ENCODE data around the gene ZMAT2.
"Not testable (repeated sequence)": the region's sequence is repeated elsewhere in the genome, so short reads cannot be mapped to it uniquely, and the experiment has no call there.

ZMAT2 gene

DNA sequence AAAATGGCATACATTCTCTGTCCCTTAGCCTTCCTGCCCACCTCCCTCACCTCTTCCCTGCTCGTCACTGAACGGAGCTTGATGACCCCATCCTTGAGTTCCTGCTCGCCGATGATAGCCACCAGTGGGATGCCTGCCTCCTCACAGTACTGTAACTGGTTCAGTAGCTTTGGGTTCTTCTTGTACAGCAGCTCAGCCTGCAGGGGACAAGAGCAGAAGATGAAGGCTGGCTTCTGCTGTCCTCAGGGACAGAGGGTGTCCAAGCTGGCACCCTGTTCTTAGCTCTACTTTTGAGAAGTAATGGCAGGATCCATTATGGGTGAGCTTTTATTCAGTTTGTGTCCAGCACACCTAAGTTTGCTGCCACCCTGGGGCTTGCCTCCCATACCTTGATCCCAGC lies 25.6 kb upstream of the ZMAT2 start:
- no peak overlapping the region for H3K9ac ChIP-seq (ENCODE audit: low read depth, low read length)
- no peaks in the 10 kb centered on the region for H3K27me3 ChIP-seq (ENCODE audit: insufficient read depth, low read length)
- no peak overlapping the region for H3K27ac ChIP-seq (ENCODE audit: low read length)
- 0 out of 2 replicates have a peak, but pooled peaks cover 3% of the 10 kb centered on the region for H3K4me1 ChIP-seq (ENCODE audit: insufficient read depth, low read length)
- no peak overlapping the region for H3K4me3 ChIP-seq (ENCODE audit: low read length)
- H3K36me3 ChIP-seq (ENCODE audit: insufficient read depth, low read depth, low read length), result peaks cover 74% of the 10 kb centered on the region
- H3K9me3 ChIP-seq (ENCODE audit: insufficient read depth, low read depth, low read length), result no peaks in the 10 kb centered on the region

- H3K4me1 ChIP-seq (ENCODE audit: insufficient read depth, low read length), result no peaks in the 10 kb centered on the region
- no peak overlapping the region for H3K4me3 ChIP-seq (ENCODE audit: low read length)
- peaks cover 79% of the 10 kb centered on the region for H3K36me3 ChIP-seq (ENCODE audit: insufficient read depth, low read depth, low read length)
- no peak overlapping the region for H3K27ac ChIP-seq (ENCODE audit: low read length)
- H3K9ac ChIP-seq (ENCODE audit: low read depth, low read length), result no peak overlapping the region
- H3K9me3 ChIP-seq (ENCODE audit: insufficient read depth, low read depth, low read length), result no peaks in the 10 kb centered on the region
- H3K27me3 ChIP-seq (ENCODE audit: insufficient read depth, low read length), result no peaks in the 10 kb centered on the region
Measured at GRCh38 chr5:140677947-140678346, 22.3 kb upstream of the ZMAT2 start.

DNA sequence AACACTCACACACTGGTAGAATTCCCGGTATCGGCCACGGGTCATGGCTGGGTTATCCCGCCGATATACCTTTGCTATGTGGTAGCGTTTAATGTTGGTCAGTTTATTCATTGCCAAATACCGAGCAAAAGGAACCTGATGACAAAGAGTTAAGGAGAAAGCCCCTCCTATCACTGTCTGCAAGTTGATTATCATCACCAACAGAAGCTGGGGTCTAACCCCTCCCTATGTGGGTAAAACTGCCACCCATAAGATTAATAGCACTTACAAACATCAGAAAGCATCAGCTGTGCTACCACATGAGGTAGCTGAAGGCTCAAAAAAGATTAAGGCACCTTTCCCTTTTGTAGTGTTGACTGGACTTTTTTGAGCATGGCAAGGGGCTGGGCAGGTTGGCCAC lies 21.3 kb upstream of the ZMAT2 start:
- H3K9ac ChIP-seq (ENCODE audit: low read depth, low read length), result no peak overlapping the region
- no peaks in the 10 kb centered on the region for H3K9me3 ChIP-seq (ENCODE audit: insufficient read depth, low read depth, low read length)
- no peaks in the 10 kb centered on the region for H3K4me1 ChIP-seq (ENCODE audit: insufficient read depth, low read length)
- peaks cover 77% of the 10 kb centered on the region for H3K36me3 ChIP-seq (ENCODE audit: insufficient read depth, low read depth, low read length)
- no peak overlapping the region for H3K27ac ChIP-seq (ENCODE audit: low read length)
- H3K4me3 ChIP-seq (ENCODE audit: low read length), result no peak overlapping the region
- no peaks in the 10 kb centered on the region for H3K27me3 ChIP-seq (ENCODE audit: insufficient read depth, low read length)

GRCh38 chr5:140690376-140690932 lies 9.8 kb upstream of the ZMAT2 start:
- Histone ChIP-seq H3K9me3 (ENCODE audit: insufficient read depth, low read depth, low read length) (no peaks in the 10 kb centered on the region), H3K4me1 (ENCODE audit: insufficient read depth, low read length) (peaks cover 3% of the 10 kb centered on the region; the same call in 1 of the 2 replicates), H3K9ac (ENCODE audit: low read depth, low read length) (peak overlapping the region; percentile 91), H3K27ac (ENCODE audit: low read length) (no peak overlapping the region), H3K36me3 (ENCODE audit: insufficient read depth, low read depth, low read length) (peaks cover 42% of the 10 kb centered on the region), H3K4me3 (ENCODE audit: low read length) (peak overlapping the region; percentile 94), H3K27me3 (ENCODE audit: insufficient read depth, low read length) (no peaks in the 10 kb centered on the region)

DNA sequence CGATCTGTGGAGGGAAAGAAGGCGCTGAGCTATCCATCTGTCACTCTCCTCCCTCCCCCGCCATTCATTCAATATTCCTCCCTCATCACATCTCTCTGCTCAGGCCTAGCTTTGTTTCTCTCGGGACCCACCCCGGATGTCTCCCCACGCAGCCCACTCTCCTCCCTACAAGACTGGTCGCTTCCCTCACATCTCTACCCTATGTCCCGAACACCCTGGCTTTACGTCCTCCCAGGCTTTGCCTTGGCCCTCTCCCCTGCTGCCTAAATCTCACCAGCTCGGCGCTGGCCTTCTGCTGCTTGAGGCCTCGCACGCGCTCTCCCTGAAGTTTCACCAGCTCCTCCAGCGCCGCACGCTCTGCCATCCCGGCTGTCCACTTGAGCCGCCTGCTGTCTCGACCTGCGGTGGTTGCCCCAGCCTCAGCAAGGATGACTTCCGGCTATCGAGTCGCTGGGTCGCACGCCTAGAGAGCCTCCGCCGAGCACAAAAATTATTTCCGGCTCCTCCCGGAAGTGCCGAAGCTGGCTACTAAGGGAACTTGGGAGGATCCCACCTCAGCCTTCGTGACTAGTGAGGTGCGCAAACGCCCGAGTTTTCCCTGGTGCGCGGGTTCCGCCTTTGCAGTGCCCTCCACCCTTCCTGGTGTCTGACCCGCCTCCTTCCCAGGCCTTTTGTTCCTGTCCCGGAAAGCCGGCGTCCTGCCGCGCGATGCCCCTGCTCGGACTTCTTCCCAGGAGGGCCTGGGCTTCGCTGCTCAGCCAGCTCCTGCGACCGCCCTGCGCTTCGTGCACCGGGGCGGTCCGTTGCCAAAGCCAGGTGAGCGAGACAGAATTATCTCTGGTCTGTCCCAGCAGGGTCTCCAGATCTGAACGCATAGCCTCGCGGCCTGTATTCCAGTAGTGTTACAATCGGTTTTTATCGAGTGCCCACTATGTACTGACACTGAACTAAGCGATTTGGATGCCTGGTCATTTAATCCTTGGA lies 9.0 kb upstream of the ZMAT2 start, which contains the start of the genes HARS1 and HARS2:
Gene HARS1 (minus strand): TSS at position 430 of the 984 bp plus-strand sequence. CDS start 66 bp downstream, at position 364.
Gene HARS2 (plus strand): TSS at position 515 of the 984 bp plus-strand sequence. CDS start 194 bp downstream, at position 709.
- Histone ChIP-seq H3K9ac (ENCODE audit: low read depth, low read length) (peak within 1 kb of the TSS; percentile 91), H3K4me1 (ENCODE audit: insufficient read depth, low read length) (peaks cover 3% of the 10 kb centered on the region; the same call in 1 of the 2 replicates), H3K27me3 (ENCODE audit: insufficient read depth, low read length) (no peaks in the 10 kb centered on the region), H3K27ac (ENCODE audit: low read length) (peak within 1 kb of the TSS; percentile 59), H3K9me3 (ENCODE audit: insufficient read depth, low read depth, low read length) (no peaks in the 10 kb centered on the region), H3K36me3 (ENCODE audit: insufficient read depth, low read depth, low read length) (peaks cover 49% of the 10 kb centered on the region), H3K4me3 (ENCODE audit: low read length) (peak within 1 kb of the TSS; percentile 94)

DNA sequence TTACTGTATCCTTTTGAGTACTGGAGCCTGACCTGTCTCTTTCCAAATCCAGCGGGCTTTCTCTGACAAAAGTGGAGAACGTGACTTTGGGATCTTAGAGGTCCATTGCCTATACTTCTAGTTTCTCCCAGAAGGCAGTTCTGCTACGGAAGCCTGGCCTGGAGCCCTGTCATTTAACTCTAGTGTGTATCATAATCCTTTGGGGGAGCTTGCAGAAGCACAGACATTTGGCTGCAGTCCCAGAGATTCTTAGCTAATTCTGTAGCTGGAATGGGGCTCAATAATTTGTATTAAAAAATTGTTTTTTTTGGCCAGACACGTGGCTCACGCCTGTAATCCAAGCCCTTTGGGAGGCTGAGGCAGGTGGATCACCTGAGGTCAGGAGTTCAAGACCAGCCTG lies 6.0 kb upstream of the ZMAT2 start:
- Histone ChIP-seq H3K27ac (ENCODE audit: low read length) (no peak overlapping the region), H3K27me3 (ENCODE audit: insufficient read depth, low read length) (no peaks in the 10 kb centered on the region), H3K36me3 (ENCODE audit: insufficient read depth, low read depth, low read length) (peaks cover 65% of the 10 kb centered on the region), H3K9me3 (ENCODE audit: insufficient read depth, low read depth, low read length) (no peaks in the 10 kb centered on the region), H3K4me1 (ENCODE audit: insufficient read depth, low read length) (peaks cover 3% of the 10 kb centered on the region; the same call in 1 of the 2 replicates), H3K9ac (ENCODE audit: low read depth, low read length) (no peak overlapping the region), H3K4me3 (ENCODE audit: low read length) (no peak overlapping the region)

GRCh38 chr5:140696891-140697492 lies 3.3 kb upstream of the ZMAT2 start:
- H3K27me3 ChIP-seq (ENCODE audit: insufficient read depth, low read length), result no peaks in the 10 kb centered on the region
- H3K27ac ChIP-seq (ENCODE audit: low read length), result no peak overlapping the region
- H3K9me3 ChIP-seq (ENCODE audit: insufficient read depth, low read depth, low read length), result no peaks in the 10 kb centered on the region
- H3K9ac ChIP-seq (ENCODE audit: low read depth, low read length), result no peak overlapping the region
- H3K4me3 ChIP-seq (ENCODE audit: low read length), result no peak overlapping the region
- H3K4me1 ChIP-seq (ENCODE audit: insufficient read depth, low read length), result peaks cover 7% of the 10 kb centered on the region; the same call in 1 of the 2 replicates
- H3K36me3 ChIP-seq (ENCODE audit: insufficient read depth, low read depth, low read length), result peaks cover 69% of the 10 kb centered on the region

- no peaks in the 10 kb centered on the region for H3K4me1 ChIP-seq (ENCODE audit: insufficient read depth, low read length)
- H3K9me3 ChIP-seq (ENCODE audit: insufficient read depth, low read depth, low read length), result no peaks in the 10 kb centered on the region
- no peak overlapping the region for H3K27ac ChIP-seq (ENCODE audit: low read length)
- H3K4me3 ChIP-seq (ENCODE audit: low read length), result no peak overlapping the region
- no peak overlapping the region for H3K9ac ChIP-seq (ENCODE audit: low read depth, low read length)
- peaks cover 37% of the 10 kb centered on the region for H3K36me3 ChIP-seq (ENCODE audit: insufficient read depth, low read depth, low read length)
- H3K27me3 ChIP-seq (ENCODE audit: insufficient read depth, low read length), result no peaks in the 10 kb centered on the region
Measured at GRCh38 chr5:140707812-140708211, 7.6 kb downstream of the ZMAT2 start.

DNA sequence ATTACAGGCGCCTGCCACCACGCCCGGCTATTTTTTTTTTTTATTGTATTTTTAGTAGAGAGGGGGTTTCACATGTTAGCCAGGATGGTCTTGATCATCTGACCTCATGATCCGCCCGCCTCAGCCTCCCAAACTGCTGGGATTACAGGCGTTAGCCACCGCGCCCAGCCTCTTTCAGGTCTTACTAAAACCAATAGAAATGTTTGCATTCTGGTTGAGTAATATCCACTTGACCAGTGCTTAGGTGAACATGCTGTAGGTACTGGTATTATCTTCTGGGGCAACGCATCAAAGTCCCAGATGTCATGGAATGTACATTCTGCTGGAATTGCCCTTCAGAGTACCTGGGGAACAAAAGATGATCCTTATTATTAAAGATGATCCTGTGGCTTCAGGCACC lies 8.5 kb downstream of the ZMAT2 start:
- not testable (repeated sequence) for H3K9ac ChIP-seq (ENCODE audit: low read depth, low read length); H3K27me3 ChIP-seq (ENCODE audit: insufficient read depth, low read length); H3K4me3 ChIP-seq (ENCODE audit: low read length); H3K4me1 ChIP-seq (ENCODE audit: insufficient read depth, low read length); H3K9me3 ChIP-seq (ENCODE audit: insufficient read depth, low read depth, low read length); H3K27ac ChIP-seq (ENCODE audit: low read length)
- peaks cover 29% of the 10 kb centered on the region for H3K36me3 ChIP-seq (ENCODE audit: insufficient read depth, low read depth, low read length)

- Histone ChIP-seq H3K4me3 (ENCODE audit: low read length) (peak overlapping the region; percentile 69), H3K9me3 (ENCODE audit: insufficient read depth, low read depth, low read length) (no peaks in the 10 kb centered on the region), H3K9ac (ENCODE audit: low read depth, low read length) (peak overlapping the region; percentile 11; the same call in 1 of the 2 replicates), H3K27me3 (ENCODE audit: insufficient read depth, low read length) (no peaks in the 10 kb centered on the region), H3K27ac (ENCODE audit: low read length) (no peak overlapping the region), H3K36me3 (ENCODE audit: insufficient read depth, low read depth, low read length) (peaks cover 7% of the 10 kb centered on the region), H3K4me1 (ENCODE audit: insufficient read depth, low read length) (no peaks in the 10 kb centered on the region)
Measured at GRCh38 chr5:140710899-140711552, 10.8 kb downstream of the ZMAT2 start.

DNA sequence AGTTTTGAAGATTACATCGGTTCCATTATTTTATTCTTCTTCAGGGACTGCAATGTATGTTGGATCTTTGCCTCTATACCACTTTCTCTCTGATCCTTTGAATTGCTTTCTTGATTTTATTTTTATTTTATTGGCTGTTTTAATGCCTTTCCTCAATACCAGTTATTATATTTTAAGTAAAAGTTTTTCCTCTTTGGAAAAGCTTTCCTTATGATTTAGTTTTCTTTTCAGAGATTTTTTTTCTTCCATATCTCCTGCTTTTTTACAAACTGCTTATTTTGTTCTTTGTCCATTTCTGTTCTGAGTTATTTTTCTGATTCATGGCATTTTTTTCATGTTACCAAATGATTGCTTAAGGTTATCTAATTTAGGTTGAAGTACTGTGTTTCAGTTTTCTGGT lies 11.5 kb downstream of the ZMAT2 start:
- H3K4me3 ChIP-seq (ENCODE audit: low read length), result peak overlapping the region; percentile 69; the same call in 1 of the 2 replicates
- H3K27me3 ChIP-seq (ENCODE audit: insufficient read depth, low read length), result no peaks in the 10 kb centered on the region
- H3K36me3 ChIP-seq (ENCODE audit: insufficient read depth, low read depth, low read length), result no peaks in the 10 kb centered on the region
- H3K9ac ChIP-seq (ENCODE audit: low read depth, low read length), result no peak overlapping the region
- no peaks in the 10 kb centered on the region for H3K9me3 ChIP-seq (ENCODE audit: insufficient read depth, low read depth, low read length)
- H3K27ac ChIP-seq (ENCODE audit: low read length), result no peak overlapping the region
- H3K4me1 ChIP-seq (ENCODE audit: insufficient read depth, low read length), result no peaks in the 10 kb centered on the region
